GM18858 (cell line): ENCODE data around the gene ICAM1.
"Not testable (repeated sequence)": the region's sequence is repeated elsewhere in the genome, so short reads cannot be mapped to it uniquely, and the experiment has no call there.

Experiments used
- ATAC-seq: cut with Tn5 transposase; IDR thresholded peaks from one replicate; pipeline ENCODE4 v1.9.1; 2021; ENCODE audit not compliant: unreplicated experiment

Gene ICAM1

GRCh38 chr19:10271543-10272086, 695 bp downstream of the ICAM1 start:
- no peak for ATAC-seq

GRCh38 chr19:10274589-10274988, 3.7 kb downstream of the ICAM1 start:
- no peak for ATAC-seq

GRCh38 chr19:10277795-10278589, 7.1 kb downstream of the ICAM1 start:
- no peak for ATAC-seq

- ATAC-seq = no peak
Observed at GRCh38 chr19:10278935-10279334, 8.0 kb downstream of the ICAM1 start.

- no peak for ATAC-seq
Observed at GRCh38 chr19:10279737-10280442, 9.0 kb downstream of the ICAM1 start.

GRCh38 chr19:10282043-10282442, 11.1 kb downstream of the ICAM1 start:
- ATAC-seq = not testable (repeated sequence)

GRCh38 chr19:10283301-10284064, 12.6 kb downstream of the ICAM1 start:
- ATAC-seq = no peak

GRCh38 chr19:10284065-10284959, 13.4 kb downstream of the ICAM1 start:
- ATAC-seq = no peak

GRCh38 chr19:10284960-10285278, 14.0 kb downstream of the ICAM1 start:
- ATAC-seq = no peak

GRCh38 chr19:10285393-10285792, 14.5 kb downstream of the ICAM1 start:
- no peak for ATAC-seq

GRCh38 chr19:10286803-10287737, 16.1 kb downstream of the ICAM1 start, which contains the start of gene ICAM4:
Gene ICAM4 (plus strand): TSS chr19:10286955. CDS start chr19:10287013, 58 bp downstream.
- no peak for ATAC-seq

GRCh38 chr19:10288662-10289166, 17.8 kb downstream of the ICAM1 start:
- no peak for ATAC-seq

- ATAC-seq = no peak
Observed at GRCh38 chr19:10289167-10289835, 18.4 kb downstream of the ICAM1 start.

GRCh38 chr19:10289836-10290356, 19.0 kb downstream of the ICAM1 start, which contains the start of gene ICAM5:
Gene ICAM5 (plus strand): TSS chr19:10289952. CDS start chr19:10290044, 92 bp downstream.
- no peak for ATAC-seq

GRCh38 chr19:10290357-10290875, 19.5 kb downstream of the ICAM1 start:
- no peak for ATAC-seq

GRCh38 chr19:10290876-10291553, 20.1 kb downstream of the ICAM1 start:
- ATAC-seq = no peak

- no peak for ATAC-seq
Observed at GRCh38 chr19:10291554-10292205, 20.8 kb downstream of the ICAM1 start.
